KBM-7 (cell line): ENCODE measurements around the gene NYAP2.

Experiments used
- DNase-seq: peaks from one replicate; pipeline ENCODE4 v3.0.0-alpha.2; 2015
- in situ Hi-C: fragments of 300-500 bp; cut with MboI; formaldehyde crosslinking; loops from 2 replicates; pipeline ENCODE4 v1.14.3; 2020; ENCODE audit warnings: low sequenced_read_pairs, low pct_unique_long_range_greater_than_20kb, mixed read lengths

NYAP2 gene

DNA sequence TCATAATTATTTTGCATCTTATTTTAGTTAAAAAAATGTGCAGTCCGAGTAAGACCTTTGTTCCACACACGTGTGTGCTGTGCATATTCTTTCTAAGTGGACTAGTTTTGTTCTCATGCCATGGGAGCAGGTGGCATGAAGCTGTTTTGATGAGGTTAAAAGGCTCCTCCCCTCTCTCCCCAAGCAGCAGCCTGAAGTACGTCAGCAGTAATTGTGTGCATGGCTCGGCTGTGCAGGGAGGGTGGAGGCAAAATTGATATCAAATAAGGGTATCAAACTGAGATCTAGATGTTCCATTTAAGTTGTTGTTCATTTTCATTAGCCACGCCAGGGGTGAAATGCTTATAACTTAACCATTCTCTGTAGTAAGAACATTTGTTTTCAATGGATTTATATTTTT lies at the start of gene NYAP2:
NYAP2 (plus strand) TSS at position 207 of the 400 bp plus-strand sequence. CDS start 9,171 bp downstream, outside the sequence.
- in situ Hi-C loops: no loop called here
- no peak for DNase-seq

DNA sequence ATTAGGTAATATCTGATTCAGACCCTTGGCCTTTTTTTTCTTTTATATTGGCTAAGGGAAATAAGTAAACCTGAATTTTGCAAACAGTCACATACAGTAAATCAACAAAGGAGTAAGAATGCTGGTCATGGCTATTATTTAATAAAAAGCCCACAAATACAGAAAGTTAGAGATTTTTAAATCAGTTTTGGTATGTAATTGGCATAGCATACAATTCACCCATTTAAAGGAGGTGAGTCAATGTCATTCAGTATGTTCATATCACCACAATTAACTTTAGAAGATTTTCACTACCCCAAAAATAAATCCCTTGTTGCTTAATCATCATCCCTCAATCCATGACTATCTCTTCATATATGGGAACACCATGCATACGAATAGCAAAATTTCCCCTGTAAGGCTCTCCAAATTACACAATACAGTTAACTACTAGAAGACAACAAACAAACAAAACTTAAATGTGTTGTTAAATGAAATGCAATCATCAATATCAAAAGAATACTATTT lies 45.9 kb upstream of the NYAP2 start:
- no peak for DNase-seq

GRCh38 chr2:225354281-225354774 lies 45.2 kb upstream of the NYAP2 start:
- DNase-seq: no peak
- in situ Hi-C loops: no loop called here

More for the DNA sequence above, 45.9 kb upstream of the NYAP2 start:
- in situ Hi-C loops: no loop called here

DNA sequence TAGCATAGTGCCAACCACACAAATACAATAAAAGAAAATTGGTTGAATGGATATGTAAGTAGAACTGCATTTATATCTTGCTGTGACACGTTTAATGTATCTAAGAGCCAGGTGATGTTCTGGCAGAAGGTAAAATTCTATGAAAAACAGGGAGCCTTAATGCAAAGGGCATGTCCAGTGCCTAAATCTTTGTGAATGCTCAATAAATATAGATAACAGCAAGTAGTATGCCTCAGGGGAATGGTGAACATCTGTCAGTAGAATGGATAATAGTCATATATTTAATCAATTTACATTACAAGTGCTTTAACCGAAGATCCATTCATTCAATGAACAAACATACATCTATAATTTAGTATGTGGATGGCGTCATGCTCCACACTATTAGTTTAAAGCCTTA lies 43.7 kb upstream of the NYAP2 start:
- no peak for DNase-seq
- in situ Hi-C loops: no loop called here

DNA sequence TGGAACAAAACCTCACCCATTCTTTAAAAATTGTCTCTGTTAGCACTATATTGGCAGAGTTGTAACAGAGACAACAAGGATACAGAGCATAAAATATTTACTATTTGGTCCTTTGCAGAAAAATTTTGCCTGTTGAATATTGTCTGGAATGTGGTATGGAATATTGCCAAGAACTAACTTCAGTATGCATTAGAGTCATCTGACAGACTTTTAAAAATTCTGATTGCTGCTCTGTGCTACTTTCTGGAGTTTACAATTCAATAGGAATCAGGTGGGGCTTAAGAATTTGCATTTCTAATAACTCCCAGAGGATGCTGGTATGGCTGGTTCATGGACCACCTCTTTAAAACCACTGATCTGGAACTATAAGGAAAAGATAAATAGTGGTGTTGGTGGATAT lies 32.8 kb upstream of the NYAP2 start:
- in situ Hi-C loops: no loop called here

GRCh38 chr2:225367482-225367881 lies 32.0 kb upstream of the NYAP2 start:
- DNase-seq: no peak
- in situ Hi-C loops: no loop called here

More for the DNA sequence above, 32.8 kb upstream of the NYAP2 start:
- no peak for DNase-seq

GRCh38 chr2:225378984-225379383 lies 20.5 kb upstream of the NYAP2 start:
- DNase-seq: no peak
- in situ Hi-C loops: no loop called here

DNA sequence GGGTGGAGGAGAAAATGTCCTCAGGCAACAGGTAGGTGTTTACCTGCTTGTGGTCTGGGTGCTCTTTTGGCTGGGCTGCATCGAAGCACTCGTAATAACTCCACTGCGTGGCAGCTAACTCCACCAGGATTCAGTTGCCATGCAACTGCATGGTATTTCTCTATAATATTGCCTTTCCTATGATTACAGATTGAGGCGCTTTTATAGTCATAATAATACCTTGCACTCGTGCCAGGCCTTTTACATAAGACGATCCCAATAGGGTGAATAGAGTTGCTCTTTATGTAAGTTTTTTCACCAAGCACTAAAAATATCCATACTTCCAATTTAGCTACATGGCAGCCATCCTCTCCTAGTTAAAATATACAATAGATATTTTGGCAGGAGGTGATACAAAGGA lies 19.7 kb upstream of the NYAP2 start:
- DNase-seq: no peak
- in situ Hi-C loops: no loop called here

DNA sequence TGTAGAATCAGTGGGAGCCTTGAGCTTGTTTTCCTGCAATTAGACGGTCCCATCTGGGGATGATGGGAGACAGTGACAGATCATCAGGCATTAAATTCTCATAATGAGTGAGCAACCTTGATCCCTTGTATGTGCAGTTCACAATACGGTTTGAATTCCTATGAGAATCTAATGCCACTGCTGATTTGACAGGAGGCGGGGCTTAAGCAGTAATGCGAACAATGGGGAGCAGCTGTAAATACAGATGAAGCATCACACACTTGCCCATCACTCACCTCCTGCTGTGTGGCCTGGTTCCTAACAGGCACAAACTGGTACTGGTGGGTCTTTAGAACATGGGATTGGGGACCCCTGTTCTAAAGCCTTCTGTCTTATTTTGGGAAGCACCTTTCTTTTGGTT lies 17.9 kb upstream of the NYAP2 start:
- no peak for DNase-seq
- in situ Hi-C loops: no loop called here

- no peak for DNase-seq
- in situ Hi-C loops: no loop called here
These were observed 1.1 kb upstream of the NYAP2 start for GRCh38 chr2:225398372-225398771.

- DNase-seq: peak; percentile 1
- in situ Hi-C loops: no loop called here
These were observed 576 bp downstream of the NYAP2 start for GRCh38 chr2:225400060-225400511.

DNA sequence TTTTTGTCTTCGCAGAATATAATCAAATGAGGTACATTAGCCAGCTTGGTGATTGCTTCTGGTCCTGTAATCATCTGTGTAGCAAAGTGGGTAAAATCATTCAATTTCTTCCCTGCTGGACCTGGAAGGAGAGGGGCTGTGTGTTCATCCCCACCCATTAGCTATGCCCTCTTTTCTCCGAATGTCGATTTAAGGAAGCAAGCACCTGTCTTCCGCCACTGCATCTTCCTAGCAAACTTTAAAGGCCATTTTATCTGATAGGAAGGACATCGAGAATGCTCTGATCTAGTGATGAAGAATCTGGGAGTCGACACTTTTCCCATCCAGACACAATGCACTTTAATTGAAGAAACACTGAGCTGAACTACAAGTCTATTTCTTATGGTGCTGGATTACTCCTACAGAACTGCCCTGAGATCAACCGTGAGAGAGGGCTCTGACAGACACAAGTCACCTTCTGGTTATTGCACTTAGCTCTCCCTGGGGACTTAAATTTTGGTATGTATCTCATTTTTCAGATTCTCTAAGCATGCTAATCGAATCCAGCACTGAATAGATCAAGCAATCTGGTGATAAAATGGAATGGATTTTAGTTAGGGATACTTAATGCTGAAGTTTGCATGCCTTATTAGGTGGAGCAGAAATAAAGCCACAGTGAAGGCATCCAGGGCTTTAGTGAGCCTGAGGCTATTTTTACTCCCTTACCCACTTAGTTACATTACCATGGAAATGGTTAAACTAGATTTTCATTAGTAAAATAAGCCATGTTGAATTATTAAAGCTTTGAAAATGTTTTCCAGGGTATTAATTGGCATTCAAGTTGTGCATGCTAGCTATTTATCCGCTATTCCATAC lies 1.3 kb downstream of the NYAP2 start:
- no peak for DNase-seq
- in situ Hi-C loops: no loop called here

GRCh38 chr2:225402210-225402776 lies 2.8 kb downstream of the NYAP2 start:
- DNase-seq: no peak
- in situ Hi-C loops: no loop called here

DNA sequence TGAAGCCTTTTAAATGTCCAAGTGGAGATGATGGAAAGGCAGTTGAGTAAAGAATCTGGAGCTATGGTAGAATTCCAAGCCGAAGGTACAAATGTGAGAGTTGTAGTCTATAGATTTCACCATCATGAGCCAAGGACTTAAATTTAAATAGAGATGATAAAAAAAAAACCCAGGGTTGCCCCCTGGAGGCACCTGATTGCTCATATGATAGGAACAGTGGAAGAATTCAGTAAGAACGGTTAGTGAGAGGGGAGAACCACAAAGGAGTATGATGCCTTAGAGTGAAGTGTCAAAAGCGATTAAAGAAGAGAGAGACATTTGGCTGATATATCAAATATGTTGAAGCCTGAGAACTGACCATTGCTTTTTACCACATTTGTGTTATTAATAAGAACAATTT lies 11.9 kb downstream of the NYAP2 start:
- in situ Hi-C loops: no loop called here
- DNase-seq: no peak

DNA sequence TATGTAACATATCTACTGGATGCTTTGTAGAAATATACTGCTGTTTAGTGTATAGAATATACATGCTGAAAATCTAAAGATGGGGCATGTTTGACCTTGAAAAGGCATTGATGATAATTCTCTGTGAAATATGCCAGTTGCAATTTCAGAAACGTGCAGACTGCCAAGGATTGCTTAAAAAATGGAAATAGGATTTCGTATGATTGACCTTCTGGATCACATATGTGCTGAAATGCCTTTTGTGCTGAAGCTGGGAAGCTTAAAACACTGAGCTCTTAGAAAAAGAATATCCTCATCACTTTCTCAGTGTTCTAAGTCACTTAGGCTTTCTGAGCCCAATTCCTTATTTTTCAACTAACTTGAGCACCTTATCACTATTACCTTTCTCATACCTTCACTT lies 14.3 kb downstream of the NYAP2 start:
- in situ Hi-C loops: no loop called here
- no peak for DNase-seq

DNA sequence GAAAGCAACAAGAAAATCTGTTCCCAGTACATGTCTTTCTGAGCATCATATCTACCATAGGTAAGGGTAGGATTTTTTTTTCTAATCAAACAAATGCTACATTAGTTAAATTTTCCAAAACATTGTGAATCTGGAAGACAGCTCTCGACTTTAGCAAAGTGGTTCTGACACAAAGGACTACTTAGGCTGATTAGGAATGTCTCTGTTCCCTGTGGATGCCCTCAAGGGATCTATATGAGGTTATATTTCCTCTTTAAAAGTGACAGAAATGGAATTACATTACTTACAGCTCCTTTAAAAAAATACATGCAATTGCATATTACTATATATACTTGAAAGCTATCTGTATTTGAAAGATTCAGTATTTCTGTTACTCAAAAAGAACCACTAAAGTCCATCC lies 15.4 kb downstream of the NYAP2 start:
- in situ Hi-C loops: no loop called here
- no peak for DNase-seq

GRCh38 chr2:225415341-225415740 lies 15.8 kb downstream of the NYAP2 start:
- in situ Hi-C loops: no loop called here
- no peak for DNase-seq

- no peak for DNase-seq
- in situ Hi-C loops: no loop called here
These were observed 16.3 kb downstream of the NYAP2 start for GRCh38 chr2:225415792-225416191.

DNA sequence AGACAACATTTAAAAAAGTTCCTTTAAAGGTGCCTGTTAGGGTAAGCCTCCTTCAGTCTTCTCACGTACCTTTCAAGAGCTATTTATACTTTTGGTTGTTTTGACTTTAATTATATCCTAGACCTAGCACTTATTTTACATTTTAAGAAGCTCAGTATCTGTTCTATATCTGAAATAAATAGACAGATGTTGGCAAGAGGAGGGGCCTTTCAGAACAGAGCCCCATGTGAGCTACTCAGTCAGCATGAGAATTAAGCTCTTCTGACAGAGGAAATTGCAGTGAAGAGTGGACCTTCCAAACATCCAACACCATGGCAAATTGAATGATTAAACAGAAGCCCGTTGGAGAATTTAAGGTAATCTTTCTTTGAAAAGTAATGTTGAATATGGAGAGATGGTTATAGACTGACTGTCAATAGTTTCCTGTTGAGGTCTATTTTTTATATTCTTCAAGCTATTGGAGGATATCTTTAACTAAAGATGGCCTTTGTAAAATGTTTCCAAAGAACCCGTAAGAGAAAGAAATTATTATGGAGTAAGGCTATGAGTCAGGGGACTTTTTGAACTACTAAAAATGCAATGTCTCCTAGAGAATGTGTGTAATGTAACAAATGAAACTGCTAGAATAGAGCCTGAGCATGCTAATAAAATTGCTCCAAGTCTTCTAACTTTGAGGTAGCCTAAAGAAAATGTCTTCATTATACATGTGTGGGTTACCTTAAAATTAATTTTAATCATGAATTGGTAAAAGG lies 17.3 kb downstream of the NYAP2 start:
- DNase-seq: no peak
- in situ Hi-C loops: no loop called here

GRCh38 chr2:225419033-225419432 lies 19.5 kb downstream of the NYAP2 start:
- in situ Hi-C loops: no loop called here
- DNase-seq: no peak
